CD4-positive, alpha-beta T cell treated with Interleukin-17A for 4 hours (primary cell): ENCODE data around the gene RPL15.
"Not testable (repeated sequence)": the region's sequence is repeated elsewhere in the genome, so short reads cannot be mapped to it uniquely, and the experiment has no call there.

Source experiments
- DNase-seq: peaks from one replicate; pipeline ENCODE4 v3.0.0-alpha.2; 2020; ENCODE audit warnings: mixed read lengths

RPL15 gene

DNA sequence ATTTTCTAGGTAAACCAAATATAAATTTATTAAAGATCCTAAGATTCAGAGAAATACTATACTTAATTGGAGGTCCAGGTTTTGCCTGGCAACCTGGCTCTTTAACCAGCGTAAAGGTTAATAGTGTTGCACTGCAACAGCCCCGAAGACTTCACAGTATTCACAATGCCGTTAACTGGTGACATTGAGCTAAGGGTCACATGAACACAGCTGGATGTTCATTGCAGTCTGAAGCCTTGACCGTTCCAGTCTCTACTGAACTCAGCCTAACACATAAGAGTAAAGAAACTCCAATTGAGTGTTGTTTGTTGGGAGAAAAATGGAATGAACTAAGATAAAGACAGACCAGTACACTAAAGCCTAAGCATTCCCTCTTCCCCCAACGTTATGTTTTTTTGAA lies 27.0 kb upstream of the RPL15 start:
- DNase-seq, result no peak

DNA sequence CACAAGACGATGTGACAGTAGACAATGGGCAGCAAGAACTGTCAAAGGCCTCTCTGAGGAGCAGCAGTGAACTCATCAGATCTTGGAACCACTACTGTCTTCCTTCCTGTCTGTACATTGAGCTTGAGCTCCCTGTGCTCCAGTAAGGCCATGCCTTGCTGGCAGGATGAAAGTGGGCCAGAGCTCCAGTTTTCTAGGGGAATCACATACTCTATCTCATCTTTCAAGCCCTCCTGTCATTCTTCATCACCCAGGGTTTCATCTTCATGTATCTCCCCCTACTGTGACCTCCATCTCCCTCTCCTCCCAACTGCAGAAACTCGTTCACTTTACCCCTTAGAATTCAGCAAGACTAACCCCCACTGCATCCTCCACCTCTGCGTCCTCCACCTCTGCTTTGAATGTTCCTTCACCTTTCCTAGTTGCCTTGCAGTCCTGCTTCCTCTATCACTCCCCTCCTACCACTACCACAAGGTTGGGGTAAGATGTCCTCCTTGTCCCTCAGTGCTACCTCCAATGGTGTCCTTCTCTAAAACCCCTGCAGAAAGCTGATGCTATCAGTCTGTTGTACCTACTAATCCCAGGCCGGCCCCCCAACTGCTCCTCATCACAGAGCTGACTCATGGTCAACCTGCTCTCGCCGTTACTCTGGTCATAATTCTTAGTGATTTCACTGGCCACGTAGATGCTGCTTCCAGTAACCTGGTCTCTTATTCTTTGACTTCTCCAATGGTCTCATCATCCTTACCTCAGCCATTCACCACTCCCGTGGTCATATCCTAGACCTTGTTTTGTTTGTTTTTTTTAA lies 22.5 kb upstream of the RPL15 start:
- DNase-seq, result no peak

DNA sequence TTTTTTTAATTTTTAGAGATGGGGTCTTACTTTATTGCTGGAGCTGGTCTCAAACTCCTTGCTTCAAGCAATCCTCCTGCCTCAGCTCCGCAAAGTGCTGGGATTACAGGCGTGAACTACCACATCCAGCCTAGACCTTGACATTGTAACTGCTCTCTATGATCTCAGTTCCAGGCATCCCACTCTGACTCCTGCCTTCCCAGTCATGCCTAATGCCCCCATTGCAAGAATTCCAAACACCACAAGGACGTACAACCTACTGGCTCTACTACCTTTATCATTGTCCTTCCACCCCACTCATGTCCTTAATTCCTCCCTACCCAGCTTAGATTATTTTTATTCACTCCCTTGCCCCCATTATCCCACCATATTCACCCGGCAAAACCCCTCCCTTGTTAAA lies 21.8 kb upstream of the RPL15 start:
- DNase-seq, result no peak

DNA sequence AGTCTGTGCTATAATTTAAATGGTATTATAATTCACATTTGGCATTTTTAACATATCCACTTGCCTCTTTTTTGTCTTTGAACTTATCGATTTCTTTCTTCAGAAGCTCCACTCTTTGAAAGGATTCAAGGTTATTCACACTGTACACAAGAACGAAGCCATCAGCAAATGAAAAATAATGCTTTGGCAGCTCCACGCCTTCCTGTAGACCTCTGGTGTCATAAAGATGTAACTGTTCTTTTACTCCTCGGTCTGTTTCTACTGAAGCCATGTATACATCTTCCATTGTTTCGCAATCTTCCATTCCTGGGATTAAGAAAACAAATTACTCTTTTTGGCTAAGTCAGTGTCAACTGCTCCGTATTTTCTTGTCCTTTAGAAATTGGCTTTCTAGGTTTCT lies 16.2 kb upstream of the RPL15 start:
- DNase-seq, result no peak

DNA sequence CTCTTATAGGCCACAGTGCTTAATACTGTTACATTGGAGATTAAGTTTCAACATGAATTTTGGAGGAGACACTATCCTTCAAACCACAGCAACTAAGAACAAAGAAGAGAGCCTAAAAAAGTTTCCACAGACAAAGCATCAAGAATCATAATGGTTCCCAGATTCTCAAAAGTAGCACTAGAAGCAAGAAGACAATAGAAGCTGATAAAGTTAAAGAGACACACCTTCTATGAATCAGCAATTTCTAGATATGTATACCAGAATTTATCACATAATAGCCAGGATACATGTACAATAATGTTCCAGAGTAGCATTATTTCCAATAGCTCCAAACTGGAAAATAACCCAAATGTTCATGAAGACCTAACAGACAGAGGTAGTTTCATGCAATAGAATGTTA lies 12.4 kb upstream of the RPL15 start:
- DNase-seq, result no peak

DNA sequence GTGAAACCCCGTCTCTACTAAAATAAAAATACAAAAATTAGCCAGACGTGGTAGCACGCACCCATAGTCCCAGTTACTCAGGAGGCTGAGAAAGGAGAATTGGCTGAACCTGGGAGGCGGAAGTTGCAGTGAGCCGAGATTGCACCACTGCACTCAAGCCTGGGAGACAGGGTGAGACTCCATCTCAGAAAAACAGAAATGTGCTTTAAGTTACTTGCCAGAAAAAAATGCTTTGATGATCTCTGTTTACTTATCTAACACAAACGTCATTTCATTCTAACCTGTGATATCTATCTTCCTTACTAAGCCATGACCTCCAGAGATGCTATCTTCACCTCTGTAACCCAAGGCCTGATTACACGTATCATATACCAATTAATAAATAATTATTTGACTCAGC lies 7.6 kb upstream of the RPL15 start:
- no peak for DNase-seq

DNA sequence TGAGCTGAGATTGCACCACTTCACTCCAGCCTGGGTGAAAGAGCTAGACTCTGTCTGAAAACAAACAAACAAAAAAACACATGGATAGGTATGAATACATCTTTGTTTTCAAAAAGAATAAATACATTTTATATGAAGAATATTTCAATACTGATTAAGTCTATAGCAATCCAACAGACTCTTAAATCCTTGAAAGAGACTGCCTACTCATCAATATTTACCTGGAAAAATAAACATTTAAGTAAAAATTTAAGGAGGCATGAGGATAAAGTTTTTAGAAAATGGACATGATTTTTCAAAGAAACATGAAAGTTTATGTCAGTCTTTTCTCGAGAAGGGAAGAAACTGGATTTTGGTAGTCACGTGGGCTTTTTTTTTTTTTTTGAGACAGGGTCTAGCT lies 5.5 kb upstream of the RPL15 start:
- DNase-seq, result no peak

DNA sequence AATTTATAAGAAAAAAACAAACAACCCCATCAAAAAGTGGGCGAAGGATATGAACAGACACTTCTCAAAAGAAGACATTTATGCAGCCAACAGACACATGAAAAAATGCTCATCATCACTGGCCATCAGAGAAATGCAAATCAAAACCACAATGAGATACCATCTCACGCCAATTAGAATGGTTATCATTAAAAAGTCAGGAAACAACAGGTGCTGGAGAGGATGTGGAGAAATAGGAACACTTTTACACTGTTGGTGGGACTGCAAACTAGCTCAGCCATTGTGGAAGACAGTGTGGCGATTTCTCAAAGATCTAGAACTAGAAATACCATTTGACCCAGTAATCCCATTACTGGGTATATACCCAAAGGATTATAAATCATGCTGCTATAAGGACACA lies 4.6 kb upstream of the RPL15 start:
- DNase-seq, result not testable (repeated sequence)

DNA sequence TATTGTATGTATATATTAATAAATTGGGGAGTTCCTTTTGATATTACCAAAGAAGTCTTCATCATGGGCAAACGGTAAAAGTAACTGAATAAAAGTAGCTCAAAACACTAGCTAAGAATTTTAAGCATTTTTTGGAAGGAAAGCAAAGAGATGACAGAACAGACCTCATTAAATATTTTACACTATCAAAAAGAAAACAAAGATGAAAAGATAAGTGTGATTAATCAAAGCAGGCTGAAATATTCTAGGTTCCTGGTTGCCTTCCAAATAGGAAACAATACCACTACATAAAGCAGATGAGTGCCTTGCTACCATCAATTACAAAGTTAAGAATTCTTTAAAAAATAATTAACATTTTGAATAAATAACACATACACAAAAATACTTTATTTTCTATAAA lies 3.8 kb upstream of the RPL15 start:
- DNase-seq, result no peak

DNA sequence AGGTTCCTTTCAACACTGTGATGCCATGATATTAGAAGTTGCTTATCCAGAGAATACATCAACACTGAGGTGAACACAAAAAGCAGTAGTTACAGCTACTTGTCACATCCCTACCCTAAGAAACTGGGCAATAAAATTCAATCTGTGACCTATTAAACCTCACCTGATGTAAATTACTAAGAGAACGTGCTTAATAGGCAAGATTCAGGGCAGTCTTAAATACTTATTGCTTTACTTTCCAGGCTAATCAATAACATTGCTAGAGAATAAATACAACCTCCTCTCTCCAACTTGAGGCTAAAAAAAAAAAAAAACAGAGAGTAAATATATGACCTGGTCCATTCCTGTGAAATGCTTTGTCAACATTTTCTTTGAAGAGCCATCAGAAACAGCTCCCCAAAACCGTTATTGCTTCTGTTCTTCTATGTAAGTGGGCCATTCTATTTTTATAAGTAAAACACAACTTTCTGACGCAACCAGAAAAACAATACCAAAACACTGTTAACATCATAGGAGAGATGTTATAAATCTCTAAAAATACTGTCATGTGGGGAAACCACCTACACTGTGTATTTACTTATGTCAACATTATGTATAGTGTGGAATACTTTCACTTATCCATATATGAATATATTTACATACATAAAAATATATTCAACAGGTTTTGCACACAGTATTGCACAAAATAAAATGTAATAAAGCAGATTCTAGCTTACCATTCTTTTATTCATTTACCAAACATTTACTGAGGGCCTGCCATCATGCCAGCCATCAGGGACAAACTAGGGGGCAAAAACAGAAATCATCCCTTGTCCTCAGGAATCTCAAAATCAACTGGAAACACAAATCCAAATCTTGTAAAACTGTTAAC lies 2.8 kb upstream of the RPL15 start:
- DNase-seq, result no peak

DNA sequence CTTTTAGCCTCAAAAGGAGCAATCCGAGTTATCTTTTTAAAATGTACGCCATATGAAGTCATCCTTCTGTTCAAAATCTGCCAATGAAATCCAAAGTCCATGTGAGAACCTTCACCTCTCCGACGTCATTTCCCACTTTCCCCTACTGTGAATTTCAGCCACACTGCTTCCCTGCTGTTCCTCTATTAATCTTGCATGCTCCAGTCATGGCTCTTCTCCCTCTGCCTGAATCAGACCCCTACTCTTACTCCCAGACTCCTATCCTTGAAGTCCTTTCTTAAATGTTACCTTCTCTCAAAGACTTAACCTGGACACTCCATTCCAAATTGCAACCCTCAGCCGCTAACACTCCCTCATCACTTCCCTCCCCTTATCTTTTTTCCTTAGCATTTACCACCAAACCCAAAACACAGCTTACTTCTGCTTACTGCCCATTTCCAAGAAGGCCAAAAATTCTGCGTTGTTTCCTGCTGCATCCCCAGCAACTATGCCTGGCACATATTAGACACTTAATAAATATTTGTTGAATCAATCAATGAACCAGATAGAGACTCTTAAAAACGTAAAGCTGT lies 1.3 kb upstream of the RPL15 start:
- no peak for DNase-seq

DNA sequence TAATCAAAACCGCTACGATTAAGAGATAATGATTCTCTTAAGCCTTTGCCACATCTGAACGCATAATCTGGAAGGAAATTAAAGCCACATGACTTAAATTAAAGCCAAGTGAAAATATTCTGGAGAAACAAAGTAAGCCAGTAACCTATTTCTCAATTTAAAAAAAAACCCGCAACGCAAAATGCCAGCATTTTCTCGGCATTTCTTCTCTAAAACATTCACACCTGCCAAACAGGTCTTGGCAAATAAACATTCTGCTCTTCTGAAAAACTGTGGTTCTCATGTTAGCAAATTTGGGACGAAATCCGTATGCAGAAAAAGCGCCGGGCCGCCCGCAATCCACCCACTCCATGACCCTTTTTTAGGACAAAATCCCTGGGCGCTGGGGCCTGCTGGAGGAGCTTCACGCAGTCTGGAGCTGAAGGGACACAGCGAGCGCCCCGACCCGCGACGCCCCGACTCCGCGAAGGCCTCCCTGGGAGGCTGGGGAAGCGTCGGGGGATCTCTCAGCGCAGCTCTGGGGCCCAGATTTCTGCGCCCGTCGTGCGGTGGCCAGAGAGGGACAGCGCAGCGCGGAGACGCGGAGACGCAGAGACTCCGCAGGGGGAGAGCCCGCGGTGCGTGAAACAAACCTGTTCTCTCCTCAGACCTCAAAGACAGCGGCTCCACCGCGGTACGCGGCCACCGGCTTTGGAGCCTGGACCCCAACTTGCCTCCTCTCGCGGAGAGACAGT lies 613 bp upstream of the RPL15 start:
- no peak for DNase-seq

DNA sequence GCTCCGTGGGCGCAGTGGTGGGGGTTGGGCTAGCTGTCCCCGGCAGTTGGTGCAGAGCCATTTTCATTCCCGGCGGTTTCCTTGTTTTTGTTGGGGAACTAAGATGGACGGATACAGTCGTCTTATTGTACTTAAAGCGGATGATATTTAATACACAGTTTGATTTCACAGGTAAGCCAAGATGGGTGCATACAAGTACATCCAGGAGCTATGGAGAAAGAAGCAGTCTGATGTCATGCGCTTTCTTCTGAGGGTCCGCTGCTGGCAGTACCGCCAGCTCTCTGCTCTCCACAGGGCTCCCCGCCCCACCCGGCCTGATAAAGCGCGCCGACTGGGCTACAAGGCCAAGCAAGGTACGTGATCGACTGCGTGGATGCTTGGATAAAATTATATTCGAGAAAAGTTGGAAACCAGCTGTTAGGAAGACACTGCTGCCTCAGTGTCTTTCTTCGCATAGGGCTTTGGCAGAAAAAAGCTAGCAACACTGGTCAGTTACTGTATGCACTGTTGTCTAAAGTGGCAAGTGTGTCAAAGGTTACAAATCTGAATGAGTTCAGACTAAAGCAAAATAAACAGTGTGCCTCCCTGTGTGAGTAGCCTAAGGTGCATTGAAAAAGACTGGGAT lies 859 bp downstream of the RPL15 start:
- not testable (repeated sequence) for DNase-seq

DNA sequence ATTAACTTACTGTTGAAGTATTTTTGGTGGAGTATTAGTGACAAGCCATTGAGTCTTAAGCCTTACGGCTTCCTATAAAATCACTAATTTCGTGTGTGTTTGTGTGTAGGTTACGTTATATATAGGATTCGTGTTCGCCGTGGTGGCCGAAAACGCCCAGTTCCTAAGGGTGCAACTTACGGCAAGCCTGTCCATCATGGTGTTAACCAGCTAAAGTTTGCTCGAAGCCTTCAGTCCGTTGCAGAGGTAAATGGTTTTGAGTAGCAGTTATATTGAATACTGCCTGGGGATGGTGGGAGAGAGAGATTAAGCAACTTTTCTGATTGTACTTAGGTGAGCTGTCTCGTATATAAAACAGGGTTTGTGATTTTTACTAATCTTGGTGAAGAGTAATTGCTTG lies 1.4 kb downstream of the RPL15 start:
- DNase-seq, result not testable (repeated sequence)

DNA sequence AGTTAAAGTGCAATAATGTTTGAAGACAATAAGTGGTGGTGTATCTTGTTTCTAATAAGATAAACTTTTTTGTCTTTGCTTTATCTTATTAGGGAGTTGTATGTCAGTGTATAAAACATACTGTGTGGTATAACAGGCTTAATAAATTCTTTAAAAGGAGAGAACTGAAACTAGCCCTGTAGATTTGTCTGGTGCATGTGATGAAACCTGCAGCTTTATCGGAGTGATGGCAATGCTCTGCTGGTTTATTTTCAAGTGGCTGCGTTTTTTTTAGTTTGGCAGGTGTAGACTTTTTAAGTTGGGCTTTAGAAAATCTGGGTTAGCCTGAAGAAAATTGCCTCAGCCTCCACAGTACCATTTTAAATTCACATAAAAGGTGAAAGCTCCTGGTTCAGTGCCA lies 2.7 kb downstream of the RPL15 start:
- no peak for DNase-seq

DNA sequence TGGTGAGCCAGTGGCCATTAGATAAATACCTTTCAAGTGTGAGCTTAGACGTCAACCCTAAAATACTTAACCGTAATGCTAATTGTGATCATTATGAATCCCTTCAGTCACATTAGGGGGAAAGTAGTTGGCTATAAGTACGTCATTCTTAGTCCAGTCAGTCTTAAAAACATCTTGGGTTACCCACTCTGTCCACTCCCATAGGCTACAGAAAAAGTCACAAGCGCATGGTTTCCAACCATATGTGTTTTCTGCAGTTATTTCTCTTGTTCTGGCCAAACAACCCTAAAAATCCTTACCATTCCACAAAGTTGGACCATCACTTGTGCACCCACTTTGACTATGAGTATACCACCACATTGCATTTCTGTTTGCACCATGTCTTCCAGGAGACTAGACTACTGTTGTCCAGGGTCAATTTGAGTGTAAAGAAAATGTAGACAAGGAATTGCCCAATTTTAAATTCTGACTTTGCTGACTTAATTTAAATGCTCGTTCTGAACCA lies 3.3 kb downstream of the RPL15 start:
- no peak for DNase-seq

DNA sequence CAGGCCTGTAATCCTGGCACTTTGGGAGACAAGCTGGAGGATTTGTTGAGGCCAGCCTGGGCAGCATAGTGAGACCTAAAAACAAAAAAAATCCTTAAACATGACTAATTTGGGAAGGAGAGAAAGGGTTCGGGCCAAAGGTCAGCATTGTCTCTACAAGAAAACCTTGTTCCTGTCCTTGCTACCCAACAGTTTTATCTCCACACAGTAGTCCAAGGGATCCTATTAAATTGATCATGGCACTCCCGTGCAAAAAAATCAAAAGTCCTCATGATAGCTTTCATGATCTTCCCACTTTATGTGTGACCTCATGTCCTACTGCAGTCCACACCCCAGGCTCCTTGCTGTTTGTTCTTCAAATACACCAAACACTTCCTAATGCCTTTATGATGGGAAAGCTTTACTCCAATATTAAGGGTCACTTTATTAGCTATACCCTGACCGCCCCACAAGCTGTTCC lies 4.2 kb downstream of the RPL15 start:
- DNase-seq, result no peak

DNA sequence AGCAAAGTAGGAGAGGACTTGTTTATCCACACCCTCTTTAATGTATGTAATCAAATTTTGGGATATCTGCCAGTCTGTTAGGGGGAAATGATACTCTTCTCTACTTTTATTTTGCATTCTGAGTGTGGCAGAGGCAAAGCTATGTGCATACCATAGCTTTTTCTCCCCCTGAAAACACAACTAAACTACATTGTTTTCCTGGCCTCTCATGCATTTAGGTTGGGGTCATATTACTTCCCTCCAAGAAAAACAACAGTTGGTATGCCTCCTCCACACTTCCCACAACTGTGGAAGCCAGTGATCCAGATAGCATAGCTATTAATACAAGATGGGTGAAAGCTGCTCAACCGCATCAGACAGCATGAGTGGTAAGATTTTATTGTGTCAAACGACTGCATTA lies 6.9 kb downstream of the RPL15 start:
- no peak for DNase-seq

DNA sequence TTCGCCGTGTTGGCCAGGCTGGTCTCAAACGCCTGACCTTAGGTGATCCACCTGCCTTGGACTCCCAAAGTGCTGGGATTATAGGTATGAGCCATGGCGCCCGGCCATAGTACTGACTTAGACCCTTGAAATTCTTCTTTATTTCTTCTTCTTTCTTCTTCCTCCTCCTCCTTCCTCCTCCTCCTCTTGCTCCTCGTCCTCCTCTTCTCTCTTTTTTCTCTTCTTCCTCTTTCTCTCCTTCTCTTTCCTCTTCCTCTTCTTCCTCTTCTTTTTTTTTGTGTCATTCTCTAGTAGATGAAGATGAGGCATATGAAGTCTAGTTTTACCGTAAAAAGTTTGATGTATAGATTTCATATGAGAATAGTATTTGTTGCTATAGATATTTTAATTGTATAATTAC lies 9.3 kb downstream of the RPL15 start:
- DNase-seq, result no peak

DNA sequence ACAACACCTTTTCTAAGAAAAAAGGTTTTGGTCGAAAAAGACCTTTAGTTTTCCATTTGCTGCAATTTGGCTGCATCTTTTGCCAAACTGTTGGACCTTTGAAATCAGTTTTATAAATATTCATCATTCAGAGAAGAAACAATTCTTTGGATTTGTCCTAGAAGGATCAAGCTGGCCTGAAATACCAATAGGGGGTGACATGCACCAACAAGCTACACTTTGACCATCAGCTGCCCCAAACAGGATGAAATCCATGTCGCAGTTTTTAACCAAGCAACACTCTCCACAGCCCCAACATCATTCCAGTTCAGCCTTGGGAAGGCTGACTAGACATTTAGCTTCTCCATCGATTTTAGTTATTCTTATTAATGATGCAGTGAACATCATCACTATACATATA lies 9.8 kb downstream of the RPL15 start:
- DNase-seq, result no peak

DNA sequence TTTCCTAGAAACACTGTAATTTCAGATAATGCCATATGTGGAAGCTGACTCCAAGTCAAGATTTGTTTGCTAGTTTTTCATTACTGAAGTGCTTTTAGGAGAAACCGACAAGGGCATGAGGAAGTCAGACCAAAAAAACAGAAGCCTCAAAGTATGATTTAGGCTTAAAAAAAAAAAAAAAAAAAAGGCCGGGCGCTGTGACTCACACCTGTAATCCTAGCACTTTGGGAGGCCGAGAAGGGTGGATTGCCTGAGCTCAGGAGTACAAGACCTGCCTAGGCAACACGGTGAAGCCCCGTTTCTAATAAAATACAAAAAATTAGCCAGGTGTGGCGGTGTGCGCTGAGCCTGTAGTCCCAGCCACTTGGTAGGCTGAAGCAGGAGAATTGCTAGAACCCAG lies 11.6 kb downstream of the RPL15 start:
- no peak for DNase-seq

DNA sequence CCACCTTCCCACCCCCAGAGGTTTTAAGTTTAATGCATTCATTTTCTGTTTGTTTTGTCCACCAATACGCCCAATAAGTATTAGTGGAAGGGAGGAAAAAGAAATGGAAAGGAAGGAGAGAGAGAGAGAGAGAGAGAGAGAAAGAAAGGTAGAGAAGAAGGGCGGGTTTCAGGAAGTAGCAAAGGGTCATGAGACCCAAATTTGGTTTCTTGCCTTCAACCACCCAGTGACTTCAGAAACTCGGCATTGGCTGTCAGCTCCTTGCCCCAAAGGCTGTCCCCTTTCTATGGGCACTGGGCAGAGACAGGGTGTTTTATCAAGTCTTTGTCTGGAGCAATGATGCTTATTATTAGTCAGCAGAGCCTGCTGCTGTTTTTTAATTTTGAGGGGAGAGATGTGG lies 14.7 kb downstream of the RPL15 start:
- no peak for DNase-seq
